HCT116 (cell line): Measurements from ENCODE around the gene ERGIC1. TPM values are rescaled to one million over a fixed set of nuclear protein-coding genes. Genes with fewer than 3 reads are reported as not detected.

Experiments used
- ATAC-seq: fragments of 200-7000 bp; cut with Tn5 transposase; 2 replicates; pipeline ENCODE4 v1.9.1; 2020; ENCODE audit warnings: mild to moderate bottlenecking, moderate library complexity
- BruUV-seq: library from RNA; stranded (reverse); fragments of 400-500 nt; replicated peaks from 2 replicates; lab custom pipeline; 2021; lab: Mats Ljungman, UMichigan
- CTCF ChIA-PET: fragments of 300-600 bp; sonication (Branson Sonifier 250); formaldehyde crosslinking; loops from one replicate; lab custom pipeline; 2021; ENCODE audit warnings: antibody characterized with exemption; lab: Charles Lee
- POLR2A ChIA-PET: fragments of 300-600, 350-600 bp; sonication (Branson Sonifier 250); formaldehyde crosslinking; loops from one replicate; lab custom pipeline; 2021; ENCODE audit warnings: antibody characterized with exemption; lab: Charles Lee
- RAD21 ChIA-PET, 2 experiments: fragments of 300-600 bp; sonication (Branson Sonifier 250); formaldehyde crosslinking; loops; one replicate each; lab custom pipeline; 2023; ENCODE audit warnings: low total read pairs in 2 of 2; ENCODE audit not compliant: uncharacterized antibody in 2 of 2, unreplicated experiment in 2 of 2, low non-redundant PET in 1 of 2; lab: Charles Lee
- DNase-seq: peaks from one replicate; pipeline ENCODE4 v3.0.0-alpha.2; 2010; ENCODE audit warnings: low read depth, low spot score
- H2AFZ ChIP-seq: fragments of 200-600 bp; shearing (Covaris generic), sonication (generic); 2 replicates; pipeline ENCODE4 v1.6.1; 2017; ENCODE audit warnings: low read depth, mixed run types, mixed read lengths, antibody characterized with exemption, low read length; ENCODE audit not compliant: poor library complexity, severe bottlenecking
- H3K27ac ChIP-seq: 2 replicates; pipeline ENCODE4 v1.5.1; 2012; ENCODE audit warnings: low read depth, low read length
- H3K27me3 ChIP-seq: fragments of 200-600 bp; sonication (generic); 2 replicates; pipeline ENCODE4 v1.6.1; 2016; ENCODE audit warnings: mixed run types, low read length, mixed read lengths; ENCODE audit not compliant: insufficient read depth
- H3K36me3 ChIP-seq, 2 experiments: fragments of 200-500 bp in 1 of 2; fragments of 200-600 bp in 1 of 2; sonication (Bioruptor generic) in 1 of 2; sonication (generic) in 1 of 2; 2 replicates each; pipeline versions ENCODE4 v1.5.1 to v1.6.1; 2014 to 2016; ENCODE audit warnings: low read length in 2 of 2, inconsistent platforms in 1 of 2, mixed read lengths in 1 of 2, mixed run types in 1 of 2; ENCODE audit not compliant: insufficient read depth in 2 of 2, control insufficient read depth in 1 of 2
- H3K4me1 ChIP-seq, 2 experiments: fragments of 200-600 bp in 1 of 2; sonication (generic) in 1 of 2; 2 replicates each; pipeline versions ENCODE4 v1.5.1 to v1.6.1; 2012 to 2017; ENCODE audit warnings: low read length in 2 of 2, inconsistent platforms in 1 of 2, mild to moderate bottlenecking in 1 of 2, mixed read lengths in 1 of 2, mixed run types in 1 of 2, moderate library complexity in 1 of 2; ENCODE audit not compliant: insufficient read depth in 2 of 2, control insufficient read depth in 1 of 2
- H3K4me2 ChIP-seq: fragments of 200-600 bp; sonication (generic); 2 replicates; pipeline ENCODE4 v1.6.1; 2017; ENCODE audit warnings: mixed run types, low read length, mixed read lengths
- H3K4me3 ChIP-seq, 2 experiments: fragments of 200-600 bp in 1 of 2; sonication (generic) in 1 of 2; replicated peaks in 1 of 2; 2 replicates each; pipeline ENCODE4 v1.5.1; 2011 to 2016; ENCODE audit warnings: low read length in 2 of 2, control low read depth in 1 of 2, low read depth in 1 of 2, mild to moderate bottlenecking in 1 of 2, mixed read lengths in 1 of 2, mixed run types in 1 of 2
- H3K79me2 ChIP-seq: fragments of 200-600 bp; sonication (generic); 2 replicates; pipeline ENCODE4 v1.6.1; 2017; ENCODE audit warnings: mild to moderate bottlenecking, mixed run types, low read length, moderate library complexity, mixed read lengths; ENCODE audit not compliant: insufficient read depth
- H3K9ac ChIP-seq: fragments of 200-600 bp; sonication (generic); 2 replicates; pipeline ENCODE4 v1.6.1; 2016; ENCODE audit warnings: low read length, mixed read lengths
- H3K9me2 ChIP-seq: fragments of 200-600 bp; sonication (generic), shearing (Covaris generic); 2 replicates; pipeline ENCODE4 v1.6.1; 2017; ENCODE audit warnings: mixed run types, mild to moderate bottlenecking, moderate library complexity; ENCODE audit not compliant: insufficient read depth
- H3K9me3 ChIP-seq, 2 experiments: fragments of 200-500 bp in 1 of 2; fragments of 200-600 bp in 1 of 2; sonication (Bioruptor generic) in 1 of 2; sonication (generic) in 1 of 2; 2 replicates each; pipeline ENCODE4 v1.6.1; 2014 to 2017; ENCODE audit warnings: low read length in 2 of 2, mixed read lengths in 2 of 2, inconsistent platforms in 1 of 2, low read depth in 1 of 2, mild to moderate bottlenecking in 1 of 2, mixed run types in 1 of 2, moderate library complexity in 1 of 2; ENCODE audit not compliant: control insufficient read depth in 1 of 2, insufficient read depth in 1 of 2
- H4K20me1 ChIP-seq: fragments of 200-600 bp; sonication (generic), shearing (Covaris generic); 2 replicates; pipeline ENCODE4 v1.6.1; 2017; ENCODE audit warnings: mixed run types, mild to moderate bottlenecking, moderate library complexity; ENCODE audit not compliant: insufficient read depth
- CBX3 ChIP-seq: IDR thresholded peaks from 2 replicates; pipeline ENCODE4 v1.6.1; 2012; ENCODE audit warnings: low read depth
- CTCF ChIP-seq, 3 experiments: fragments of 200-600 bp in 1 of 3; sonication (generic) in 1 of 3; IDR thresholded peaks in 2 of 3; conservative IDR thresholded peaks in 1 of 3; 2 replicates each; pipeline ENCODE4 v1.5.1; 2012 to 2017; ENCODE audit warnings: low read depth in 2 of 3, low read length in 2 of 3, antibody characterized with exemption in 1 of 3, borderline replicate concordance in 1 of 3, control low read depth in 1 of 3, mild to moderate bottlenecking in 1 of 3, mixed read lengths in 1 of 3, mixed run types in 1 of 3, moderate library complexity in 1 of 3; ENCODE audit not compliant: insufficient read depth in 1 of 3
- EGR1 ChIP-seq: IDR thresholded peaks from 2 replicates; pipeline ENCODE4 v1.6.1; 2012; ENCODE audit warnings: low read depth
- ELF1 ChIP-seq: IDR thresholded peaks from 2 replicates; pipeline ENCODE4 v1.6.1; 2012; ENCODE audit warnings: low read depth, borderline replicate concordance
- EZH2 ChIP-seq: fragments of 200-600 bp; sonication (generic); IDR thresholded peaks from 2 replicates; pipeline ENCODE4 v1.6.1; 2017; ENCODE audit warnings: antibody characterized with exemption, mixed run types
- MAX ChIP-seq: IDR thresholded peaks from 2 replicates; pipeline ENCODE4 v1.6.1; 2012
- POLR2AphosphoS5 ChIP-seq: IDR thresholded peaks from 2 replicates; pipeline ENCODE4 v1.6.1; 2011; ENCODE audit warnings: mild to moderate bottlenecking, low read depth, low read length, moderate library complexity
- SIN3A ChIP-seq: IDR thresholded peaks from 2 replicates; pipeline ENCODE4 v1.6.1; 2012; ENCODE audit warnings: low read depth
- ZNF274 ChIP-seq: fragments of 200-500 bp; sonication (Bioruptor generic); IDR thresholded peaks from 2 replicates; pipeline ENCODE4 v1.6.1; 2014; ENCODE audit warnings: mild to moderate bottlenecking, low read depth, low read length, inconsistent platforms
- intact Hi-C: fragments of 100-400 bp; cut with micrococcal nuclease; formaldehyde crosslinking; loops from 2 replicates; pipeline ENCODE4 v1.10.0; 2022
- total RNA-seq: library from RNA; stranded (reverse); gene quantifications from one replicate; pipeline ENCODE4 v1.2.1, GENCODE V29; 2021; ENCODE audit not compliant: unreplicated experiment
- TF ChIP-seq, protein P1 (sequence below): IDR thresholded peaks from 2 replicates; pipeline ENCODE4 v1.6.1; 2011; ENCODE audit warnings: mild to moderate bottlenecking, low read length, moderate library complexity; ENCODE audit not compliant: insufficient replicate concordance; ENCODE audit errors: extremely low read depth
- TF ChIP-seq, protein P2 (sequence below): IDR thresholded peaks from 2 replicates; pipeline ENCODE4 v1.6.1; 2012

The ERGIC1 gene
- total RNA-seq, 1 experiment from 2014 or later = 73.3 TPM

GRCh38 chr5:172872997-172873491, 39.0 kb downstream of the ERGIC1 start:
- no peak overlapping the region for H3K4me3 ChIP-seq
- ChIA-PET POLR2A (no interaction called here), RAD21 (no interaction called here)
- H3K4me2 ChIP-seq = no peak overlapping the region
- no peaks in the 10 kb centered on the region for H3K9me3 ChIP-seq
- TF ChIP-seq MAX = no peak
- TF ChIP-seq, all 23 proteins: peak for 0
- H2AFZ ChIP-seq = no peak overlapping the region
- no peaks in the 10 kb centered on the region for H3K79me2 ChIP-seq
- intact Hi-C loops = no loop called here
- H3K9me2 ChIP-seq = no peaks in the 10 kb centered on the region
- no peak for DNase-seq
- CTCF ChIA-PET = no interaction called here
- no peaks in the 10 kb centered on the region for H3K27me3 ChIP-seq
- peaks cover 24 to 29% of the 10 kb centered on the region in 2 experiments for H3K4me1 ChIP-seq
- no TSS peak for BruUV-seq
- no peak for ATAC-seq
- no peaks in the 10 kb centered on the region for H3K36me3 ChIP-seq
- H3K27ac ChIP-seq = no peak overlapping the region
- H4K20me1 ChIP-seq = no peaks in the 10 kb centered on the region
- H3K9ac ChIP-seq = no peak overlapping the region

- Histone ChIP-seq H2AFZ (no peak overlapping the region), H3K4me3 (no peak overlapping the region), H3K9ac (no peak overlapping the region), H3K36me3 (no peaks in the 10 kb centered on the region), H3K4me2 (no peak overlapping the region), H3K27me3 (no peaks in the 10 kb centered on the region), H3K9me2 (no peaks in the 10 kb centered on the region), H3K4me1 (peaks cover 20 to 24% of the 10 kb centered on the region in 2 experiments), H3K9me3 (no peaks in the 10 kb centered on the region), H4K20me1 (no peaks in the 10 kb centered on the region), H3K79me2 (no peaks in the 10 kb centered on the region), H3K27ac (no peak overlapping the region)
- TF ChIP-seq, protein P1, sequence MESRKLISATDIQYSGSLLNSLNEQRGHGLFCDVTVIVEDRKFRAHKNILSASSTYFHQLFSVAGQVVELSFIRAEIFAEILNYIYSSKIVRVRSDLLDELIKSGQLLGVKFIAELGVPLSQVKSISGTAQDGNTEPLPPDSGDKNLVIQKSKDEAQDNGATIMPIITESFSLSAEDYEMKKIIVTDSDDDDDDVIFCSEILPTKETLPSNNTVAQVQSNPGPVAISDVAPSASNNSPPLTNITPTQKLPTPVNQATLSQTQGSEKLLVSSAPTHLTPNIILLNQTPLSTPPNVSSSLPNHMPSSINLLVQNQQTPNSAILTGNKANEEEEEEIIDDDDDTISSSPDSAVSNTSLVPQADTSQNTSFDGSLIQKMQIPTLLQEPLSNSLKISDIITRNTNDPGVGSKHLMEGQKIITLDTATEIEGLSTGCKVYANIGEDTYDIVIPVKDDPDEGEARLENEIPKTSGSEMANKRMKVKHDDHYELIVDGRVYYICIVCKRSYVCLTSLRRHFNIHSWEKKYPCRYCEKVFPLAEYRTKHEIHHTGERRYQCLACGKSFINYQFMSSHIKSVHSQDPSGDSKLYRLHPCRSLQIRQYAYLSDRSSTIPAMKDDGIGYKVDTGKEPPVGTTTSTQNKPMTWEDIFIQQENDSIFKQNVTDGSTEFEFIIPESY = no peak
- TF ChIP-seq POLR2AphosphoS5 (no peak), ELF1 (no peak), ZNF274 (no peak), CTCF (IDR thresholded peaks at IDR 0.05 in 2 of 3, conservative IDR thresholded peaks at IDR 0.05 in 1 of 3; ENCODE audit: borderline replicate concordance in 1 of 3, insufficient read depth in 1 of 3, low read depth in 2 of 3, low read length in 2 of 3) (no peak), CBX3 (no peak), SIN3A (no peak), EGR1 (no peak), MAX (no peak), EZH2 (no peak)
- TF ChIP-seq, protein P2, sequence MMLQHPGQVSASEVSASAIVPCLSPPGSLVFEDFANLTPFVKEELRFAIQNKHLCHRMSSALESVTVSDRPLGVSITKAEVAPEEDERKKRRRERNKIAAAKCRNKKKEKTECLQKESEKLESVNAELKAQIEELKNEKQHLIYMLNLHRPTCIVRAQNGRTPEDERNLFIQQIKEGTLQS = no peak
- ChIA-PET RAD21 (no interaction called here), CTCF (no interaction called here), POLR2A (no interaction called here)
- DNase-seq (no peak), ATAC-seq (no peak)
- intact Hi-C loops = no loop called here
- BruUV-seq = no TSS peak
These were observed 39.5 kb downstream of the ERGIC1 start for GRCh38 chr5:172873513-172873912.
